Measurements from ENCODE around the gene CSTA. TPM values are rescaled to one million over a fixed set of nuclear protein-coding genes. Genes with fewer than 3 reads are reported as not detected.

The CSTA gene
- total RNA-seq, 1 donor from 2014 or later = not detected

- no peaks in the 10 kb centered on the region for H3K27me3 Mint-ChIP-seq
- DNase-seq (ENCODE audit: low spot score, unreplicated experiment) = no peak
- no peak overlapping the region for H3K4me3 Mint-ChIP-seq (ENCODE audit: low read depth)
- TF ChIP-seq, protein P1, sequence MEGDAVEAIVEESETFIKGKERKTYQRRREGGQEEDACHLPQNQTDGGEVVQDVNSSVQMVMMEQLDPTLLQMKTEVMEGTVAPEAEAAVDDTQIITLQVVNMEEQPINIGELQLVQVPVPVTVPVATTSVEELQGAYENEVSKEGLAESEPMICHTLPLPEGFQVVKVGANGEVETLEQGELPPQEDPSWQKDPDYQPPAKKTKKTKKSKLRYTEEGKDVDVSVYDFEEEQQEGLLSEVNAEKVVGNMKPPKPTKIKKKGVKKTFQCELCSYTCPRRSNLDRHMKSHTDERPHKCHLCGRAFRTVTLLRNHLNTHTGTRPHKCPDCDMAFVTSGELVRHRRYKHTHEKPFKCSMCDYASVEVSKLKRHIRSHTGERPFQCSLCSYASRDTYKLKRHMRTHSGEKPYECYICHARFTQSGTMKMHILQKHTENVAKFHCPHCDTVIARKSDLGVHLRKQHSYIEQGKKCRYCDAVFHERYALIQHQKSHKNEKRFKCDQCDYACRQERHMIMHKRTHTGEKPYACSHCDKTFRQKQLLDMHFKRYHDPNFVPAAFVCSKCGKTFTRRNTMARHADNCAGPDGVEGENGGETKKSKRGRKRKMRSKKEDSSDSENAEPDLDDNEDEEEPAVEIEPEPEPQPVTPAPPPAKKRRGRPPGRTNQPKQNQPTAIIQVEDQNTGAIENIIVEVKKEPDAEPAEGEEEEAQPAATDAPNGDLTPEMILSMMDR (IDR thresholded peaks at IDR 0.05; ENCODE audit: unreplicated experiment) = no peak
- H3K4me1 Mint-ChIP-seq (ENCODE audit: low read depth) = peaks cover 2% of the 10 kb centered on the region
- H3K27ac Mint-ChIP-seq = no peak overlapping the region
- no peaks in the 10 kb centered on the region for H3K36me3 Mint-ChIP-seq (ENCODE audit: insufficient read depth)
- H3K9me3 Mint-ChIP-seq (ENCODE audit: low read depth) = peaks cover 13% of the 10 kb centered on the region
These were observed 17.8 kb downstream of the CSTA start for GRCh38 chr3:122342803-122343202.

- Mint-ChIP-seq H3K4me3 (ENCODE audit: low read depth) (no peak overlapping the region), H3K9me3 (ENCODE audit: low read depth) (peaks cover 16% of the 10 kb centered on the region), H3K27ac (no peak overlapping the region), H3K36me3 (ENCODE audit: insufficient read depth) (no peaks in the 10 kb centered on the region), H3K4me1 (ENCODE audit: low read depth) (peaks cover 2% of the 10 kb centered on the region), H3K27me3 (no peaks in the 10 kb centered on the region)
- no peak for DNase-seq (ENCODE audit: low spot score, unreplicated experiment)
- TF ChIP-seq, protein P1 (IDR thresholded peaks at IDR 0.05; ENCODE audit: unreplicated experiment) = no peak
These were observed 18.6 kb downstream of the CSTA start for GRCh38 chr3:122343654-122344053.

- Mint-ChIP-seq H3K4me3 (ENCODE audit: low read depth) (no peak overlapping the region), H3K27ac (no peak overlapping the region), H3K4me1 (ENCODE audit: low read depth) (no peaks in the 10 kb centered on the region), H3K9me3 (ENCODE audit: low read depth) (peaks cover 8% of the 10 kb centered on the region), H3K36me3 (ENCODE audit: insufficient read depth) (no peaks in the 10 kb centered on the region), H3K27me3 (no peaks in the 10 kb centered on the region)
- no peak for DNase-seq (ENCODE audit: low spot score, unreplicated experiment)
- TF ChIP-seq, protein P1 (IDR thresholded peaks at IDR 0.05; ENCODE audit: unreplicated experiment) = no peak
These were observed 24.1 kb downstream of the CSTA start for GRCh38 chr3:122349171-122349570.

DNA sequence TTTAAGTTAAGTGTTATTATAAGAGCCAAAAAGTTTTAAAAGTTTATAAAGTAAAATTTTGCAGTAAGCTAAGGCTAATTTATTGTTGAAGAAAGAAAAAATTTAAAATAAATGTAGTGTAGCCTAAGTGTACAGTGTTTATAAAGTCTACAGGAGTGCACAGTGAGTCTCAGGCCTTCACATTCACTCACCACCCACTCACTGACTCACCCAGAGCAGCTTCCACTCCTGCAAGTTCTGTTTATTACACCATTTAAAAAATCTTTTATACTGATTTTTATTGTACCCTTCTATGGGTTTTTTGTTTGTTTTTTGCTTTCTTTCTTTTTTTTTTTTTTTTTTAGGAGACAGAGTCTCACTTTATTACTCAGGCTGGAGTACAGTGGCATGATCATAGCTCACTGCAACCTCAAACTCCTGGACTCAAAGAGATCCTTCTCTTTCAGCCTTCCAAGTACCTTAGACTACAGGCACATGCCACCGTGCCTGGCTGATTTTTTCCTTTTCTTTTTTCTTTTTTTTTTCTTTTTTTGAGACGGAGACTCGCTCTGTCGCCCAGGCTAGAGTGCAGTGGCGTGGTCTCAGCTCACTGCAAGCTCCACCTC, 25.9 kb downstream of the CSTA start:
- Mint-ChIP-seq H3K27ac (no peak overlapping the region), H3K4me1 (ENCODE audit: low read depth) (peaks cover 2% of the 10 kb centered on the region), H3K4me3 (ENCODE audit: low read depth) (no peak overlapping the region), H3K9me3 (ENCODE audit: low read depth) (peaks cover 8% of the 10 kb centered on the region), H3K36me3 (ENCODE audit: insufficient read depth) (no peaks in the 10 kb centered on the region), H3K27me3 (no peaks in the 10 kb centered on the region)
- TF ChIP-seq, protein P1 (IDR thresholded peaks at IDR 0.05; ENCODE audit: unreplicated experiment) = no peak
- no peak for DNase-seq (ENCODE audit: low spot score, unreplicated experiment)

DNA sequence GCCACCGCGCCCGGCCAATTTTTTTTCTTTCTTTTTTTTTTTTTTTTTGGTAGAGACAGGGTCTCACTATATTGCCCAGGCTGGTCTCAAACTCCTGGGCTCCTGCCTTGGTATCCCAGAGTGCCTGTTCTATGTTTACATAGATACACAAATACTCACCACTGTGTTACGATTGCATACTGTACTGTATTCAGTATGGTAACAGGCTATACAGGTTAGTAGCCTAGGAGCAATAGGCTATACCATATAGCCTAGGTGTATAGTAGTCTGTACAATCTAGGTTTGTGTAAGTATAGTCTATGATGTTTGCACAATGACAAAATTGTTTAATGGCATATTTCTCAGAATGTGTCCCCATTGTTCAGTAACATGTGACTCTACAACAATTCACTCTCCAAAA, 26.6 kb downstream of the CSTA start:
- TF ChIP-seq, protein P1 (IDR thresholded peaks at IDR 0.05; ENCODE audit: unreplicated experiment) = no peak
- peaks cover 2% of the 10 kb centered on the region for H3K4me1 Mint-ChIP-seq (ENCODE audit: low read depth)
- no peaks in the 10 kb centered on the region for H3K36me3 Mint-ChIP-seq (ENCODE audit: insufficient read depth)
- H3K27ac Mint-ChIP-seq = no peak overlapping the region
- no peaks in the 10 kb centered on the region for H3K27me3 Mint-ChIP-seq
- no peak overlapping the region for H3K4me3 Mint-ChIP-seq (ENCODE audit: low read depth)
- no peak for DNase-seq (ENCODE audit: low spot score, unreplicated experiment)
- peaks cover 8% of the 10 kb centered on the region for H3K9me3 Mint-ChIP-seq (ENCODE audit: low read depth)

Measured in progenitor cell of endocrine pancreas (in vitro differentiated cells).